H9 (cell line): ENCODE data around the gene AACS. TPM values are rescaled to one million over a fixed set of nuclear protein-coding genes. Genes with fewer than 3 reads are reported as not detected.
A peak's percentile ranks its signal among the peaks of the same experiment; 100 is the strongest.

ENCODE experiments used
- DNase-seq: peaks from one replicate; pipeline ENCODE4 v3.0.0-alpha.2; 2017
- H2AFZ ChIP-seq: one replicate; pipeline ENCODE4 v1.6.1; 2013; ENCODE audit warnings: mild to moderate bottlenecking, low read length, control low read depth, moderate library complexity
- H2AK5ac ChIP-seq: 2 replicates; pipeline ENCODE4 v1.6.1; 2013; ENCODE audit warnings: low read length, control low read depth, mixed read lengths; ENCODE audit not compliant: insufficient read length
- H2BK120ac ChIP-seq: one replicate; pipeline ENCODE4 v1.6.1; 2013; ENCODE audit warnings: low read depth, mild to moderate bottlenecking, low read length, control low read depth, inconsistent platforms; ENCODE audit not compliant: poor library complexity, severe bottlenecking
- H2BK12ac ChIP-seq: 2 replicates; pipeline ENCODE4 v1.6.1; 2013; ENCODE audit warnings: low read length, control low read depth, mixed read lengths, low read depth; ENCODE audit not compliant: insufficient read length
- H2BK15ac ChIP-seq: 2 replicates; pipeline ENCODE4 v1.6.1; 2013; ENCODE audit warnings: low read depth, low read length, control low read depth
- H2BK20ac ChIP-seq: one replicate; pipeline ENCODE4 v1.6.1; 2013; ENCODE audit warnings: low read depth, mild to moderate bottlenecking, low read length, control low read depth, inconsistent platforms; ENCODE audit not compliant: poor library complexity, severe bottlenecking
- H2BK5ac ChIP-seq: 2 replicates; pipeline ENCODE4 v1.6.1; 2013; ENCODE audit warnings: low read length, control low read depth, mixed read lengths; ENCODE audit not compliant: insufficient read length
- H3K14ac ChIP-seq: 2 replicates; pipeline ENCODE4 v1.6.1; 2013; ENCODE audit warnings: low read length, control low read depth; ENCODE audit not compliant: insufficient read depth
- H3K18ac ChIP-seq: 2 replicates; pipeline ENCODE4 v1.6.1; 2013; ENCODE audit warnings: low read depth, mild to moderate bottlenecking, mixed read lengths, low read length, control low read depth; ENCODE audit not compliant: insufficient read length
- H3K23ac ChIP-seq: 2 replicates; pipeline ENCODE4 v1.6.1; 2013; ENCODE audit warnings: low read length, control low read depth, mixed read lengths, low read depth; ENCODE audit not compliant: insufficient read length
- H3K23me2 ChIP-seq: 2 replicates; pipeline ENCODE4 v1.6.1; 2013; ENCODE audit warnings: low read depth, mild to moderate bottlenecking, mixed read lengths, low read length, control low read depth; ENCODE audit not compliant: insufficient read length, poor library complexity, severe bottlenecking
- H3K27ac ChIP-seq: 2 replicates; pipeline ENCODE4 v1.5.1; 2013; ENCODE audit warnings: low read length, control low read depth, mixed read lengths, low read depth; ENCODE audit not compliant: insufficient read length
- H3K27me3 ChIP-seq: 2 replicates; pipeline ENCODE4 v1.6.1; 2013; ENCODE audit warnings: low read length, control low read depth, inconsistent platforms; ENCODE audit not compliant: insufficient read depth
- H3K4ac ChIP-seq: 2 replicates; pipeline ENCODE4 v1.6.1; 2013; ENCODE audit warnings: low read depth, mild to moderate bottlenecking, control low read depth, inconsistent platforms, low read length, moderate library complexity
- H3K4me1 ChIP-seq: 2 replicates; pipeline ENCODE4 v1.6.1; 2013; ENCODE audit warnings: low read length, control low read depth, inconsistent platforms; ENCODE audit not compliant: insufficient read depth
- H3K4me2 ChIP-seq: 2 replicates; pipeline ENCODE4 v1.6.1; 2013; ENCODE audit warnings: low read length, control low read depth, mixed read lengths; ENCODE audit not compliant: insufficient read length, insufficient read depth
- H3K56ac ChIP-seq: 2 replicates; pipeline ENCODE4 v1.6.1; 2013; ENCODE audit warnings: low read depth, mild to moderate bottlenecking, mixed read lengths, low read length, control low read depth; ENCODE audit not compliant: insufficient read length
- H3K79me1 ChIP-seq: 2 replicates; pipeline ENCODE4 v1.6.1; 2013; ENCODE audit warnings: low read depth, mild to moderate bottlenecking, moderate library complexity, low read length, control low read depth, inconsistent platforms; ENCODE audit not compliant: insufficient read depth, poor library complexity, severe bottlenecking
- H3K79me2 ChIP-seq: 2 replicates; pipeline ENCODE4 v1.6.1; 2013; ENCODE audit warnings: low read length, control low read depth, inconsistent platforms; ENCODE audit not compliant: insufficient read depth
- H3K9ac ChIP-seq: 2 replicates; pipeline ENCODE4 v1.6.1; 2013; ENCODE audit warnings: low read length, control low read depth, mixed read lengths; ENCODE audit not compliant: insufficient read length; ENCODE audit errors: extremely low read depth
- H3K9me3 ChIP-seq: one replicate; pipeline ENCODE4 v1.6.1; 2013; ENCODE audit warnings: low read depth, low read length, inconsistent platforms; ENCODE audit not compliant: control insufficient read depth
- H3T11ph ChIP-seq: one replicate; pipeline ENCODE4 v1.6.1; 2013; ENCODE audit warnings: mild to moderate bottlenecking, low read length, control low read depth, inconsistent platforms
- H4K20me1 ChIP-seq: one replicate; pipeline ENCODE4 v1.6.1; 2013; ENCODE audit not compliant: control insufficient read depth, insufficient read length, insufficient read depth
- H4K5ac ChIP-seq: 2 replicates; pipeline ENCODE4 v1.6.1; 2013; ENCODE audit warnings: low read depth, mild to moderate bottlenecking, mixed read lengths, low read length, control low read depth; ENCODE audit not compliant: insufficient read length
- H4K8ac ChIP-seq: replicated peaks from 2 replicates; pipeline ENCODE4 v1.6.1; 2013; ENCODE audit warnings: low read length, control low read depth, mixed read lengths, low read depth; ENCODE audit not compliant: insufficient read length
- H4K91ac ChIP-seq: 2 replicates; pipeline ENCODE4 v1.6.1; 2013; ENCODE audit warnings: low read depth, mild to moderate bottlenecking, moderate library complexity, mixed read lengths, low read length, control low read depth; ENCODE audit not compliant: insufficient read length
- H3K27ac Mint-ChIP-seq, 3 experiments: 2 replicates in 2 of 3; 3 replicates in 1 of 3; pipeline ENCODE4 v1.8.0; 2020 to 2021; ENCODE audit warnings: mixed read lengths in 3 of 3, mild to moderate bottlenecking in 1 of 3, moderate library complexity in 1 of 3
- H3K27me3 Mint-ChIP-seq: 2 replicates; pipeline ENCODE4 v1.8.0; 2021; ENCODE audit warnings: low read depth, mild to moderate bottlenecking, moderate library complexity, mixed read lengths
- H3K36me3 Mint-ChIP-seq, 3 experiments: 2 replicates in 2 of 3; 3 replicates in 1 of 3; pipeline ENCODE4 v1.8.0; 2020 to 2021; ENCODE audit warnings: low read depth in 3 of 3, mixed read lengths in 3 of 3; ENCODE audit not compliant: insufficient read depth in 1 of 3
- H3K4me1 Mint-ChIP-seq, 2 experiments: 2 replicates each; pipeline ENCODE4 v1.8.0; 2020; ENCODE audit warnings: mixed read lengths in 2 of 2
- H3K4me3 Mint-ChIP-seq, 2 experiments: 2 replicates in 1 of 2; 3 replicates in 1 of 2; pipeline ENCODE4 v1.8.0; 2020 to 2021; ENCODE audit warnings: mild to moderate bottlenecking in 2 of 2, mixed read lengths in 2 of 2, moderate library complexity in 1 of 2
- H3K9me3 Mint-ChIP-seq, 2 experiments: 2 replicates in 1 of 2; 3 replicates in 1 of 2; pipeline ENCODE4 v1.8.0; 2020; ENCODE audit warnings: mild to moderate bottlenecking in 2 of 2, mixed read lengths in 2 of 2, moderate library complexity in 1 of 2
- CTCF ChIP-seq: fragments of 200-600 bp; sonication (generic); conservative IDR thresholded peaks from 3 replicates; pipeline ENCODE4 v1.8.0; 2021; ENCODE audit warnings: antibody characterized with exemption, mild to moderate bottlenecking
- WGBS: extraction: QIAGEN DNeasy Blood & Tissue Kit; methylation state at CpG from one replicate; pipeline ENCODE4 v1.1.7; 2013; ENCODE audit warnings: missing lambda C conversion rate, low lambda C conversion rate, mixed read lengths; ENCODE audit not compliant: insufficient read length; ENCODE audit errors: extremely low coverage; 5-methylcytosine and 5-hydroxymethylcytosine counted together
- total RNA-seq: library from RNA; stranded (reverse); gene quantifications from 2 replicates; pipeline ENCODE4 v1.2.1, GENCODE V29; 2021

Gene AACS
- total RNA-seq, 1 experiment from 2014 or later: 35.0 TPM

GRCh38 chr12:125191361-125192087 lies 126.3 kb downstream of the AACS start:
- no peak overlapping the region for H3K4ac ChIP-seq
- no peak overlapping the region for H3K56ac ChIP-seq
- H3K9ac ChIP-seq: no peak overlapping the region
- H3K14ac ChIP-seq: no peak overlapping the region
- H2BK120ac ChIP-seq: no peak overlapping the region
- no peak overlapping the region for H4K8ac ChIP-seq
- peaks cover 22% of the 10 kb centered on the region for H3K79me2 ChIP-seq
- H3K27ac ChIP-seq: no peak overlapping the region
- peaks cover 19% of the 10 kb centered on the region for H3K23me2 ChIP-seq
- H3K4me2 ChIP-seq: no peak overlapping the region
- no CpG with 5 or more reads among the region's 10 CpGs for WGBS
- H2BK15ac ChIP-seq: no peak overlapping the region
- H4K20me1 ChIP-seq: no peaks in the 10 kb centered on the region
- no peak overlapping the region for H2BK5ac ChIP-seq
- H2BK20ac ChIP-seq: no peak overlapping the region
- H3K27me3 ChIP-seq: no peaks in the 10 kb centered on the region
- Mint-ChIP-seq H3K27ac (no peak overlapping the region), H3K4me1 (peaks cover 62 to 68% of the 10 kb centered on the region in 2 experiments), H3K27me3 (peaks cover 93% of the 10 kb centered on the region), H3K9me3 (no peaks in the 10 kb centered on the region; a peak in 1 of 5 replicates), H3K4me3 (peak overlapping the region in 1 of 2 experiments; percentile 19; a peak in 1 of 5 replicates), H3K36me3 (peaks cover 0 to 7% (median 4%) of the 10 kb centered on the region in 3 experiments; a peak in 4 of 7 replicates)
- H4K5ac ChIP-seq: no peak overlapping the region
- H4K91ac ChIP-seq: no peak overlapping the region
- H2AK5ac ChIP-seq: no peak overlapping the region
- H3K4me1 ChIP-seq: peaks cover 16% of the 10 kb centered on the region
- no peak overlapping the region for H2BK12ac ChIP-seq
- H3T11ph ChIP-seq: no peak overlapping the region
- no peak for TF ChIP-seq CTCF
- no peaks in the 10 kb centered on the region for H3K9me3 ChIP-seq
- no peak for DNase-seq
- no peak overlapping the region for H3K18ac ChIP-seq
- H3K79me1 ChIP-seq: peaks cover 11% of the 10 kb centered on the region
- H3K23ac ChIP-seq: no peak overlapping the region
- H2AFZ ChIP-seq: no peak overlapping the region
